SK-N-MC (cell line): ENCODE results near the gene NADK2.

Experiments used
- DNase-seq: peaks from one replicate; pipeline ENCODE4 v3.0.0-alpha.2; 2011; ENCODE audit warnings: low read depth, low spot score
- H3K27ac ChIP-seq: fragments of 200-600 bp; sonication (generic); 2 replicates; pipeline ENCODE4 v1.5.1; 2016; ENCODE audit warnings: mixed run types
- H3K36me3 ChIP-seq: fragments of 200-600 bp; sonication (generic); 2 replicates; pipeline ENCODE4 v1.6.1; 2017; ENCODE audit warnings: antibody characterized with exemption, low read length, mixed read lengths; ENCODE audit not compliant: insufficient read depth
- H3K4me3 ChIP-seq: fragments of 200-600 bp; sonication (generic); 2 replicates; pipeline ENCODE4 v1.5.1; 2016
- H3K9ac ChIP-seq: fragments of 200-600 bp; sonication (generic); 2 replicates; pipeline ENCODE4 v1.8.0; 2017; ENCODE audit warnings: mixed run types, mixed read lengths; ENCODE audit not compliant: insufficient read length
- H3K9me3 ChIP-seq: fragments of 200-600 bp; sonication (generic); 2 replicates; pipeline ENCODE4 v1.6.1; 2017; ENCODE audit warnings: low read depth, mild to moderate bottlenecking, antibody characterized with exemption, low read length, moderate library complexity, mixed read lengths
- EZH2 ChIP-seq: fragments of 200-600 bp; sonication (generic); IDR thresholded peaks from one replicate; pipeline ENCODE4 v1.6.1; 2017; ENCODE audit warnings: antibody characterized with exemption
- FOXP2 ChIP-seq: optimal IDR thresholded peaks from 2 replicates; pipeline ENCODE3; 2011; ENCODE audit warnings: mild to moderate bottlenecking, moderate library complexity; ENCODE audit not compliant: insufficient read depth; ENCODE audit errors: extremely low read length, control extremely low read depth
- POLR2AphosphoS5 ChIP-seq: IDR thresholded peaks from 2 replicates; pipeline ENCODE4 v1.6.1; 2012; ENCODE audit warnings: mild to moderate bottlenecking, low read depth, low read length, borderline replicate concordance

NADK2 gene

DNA sequence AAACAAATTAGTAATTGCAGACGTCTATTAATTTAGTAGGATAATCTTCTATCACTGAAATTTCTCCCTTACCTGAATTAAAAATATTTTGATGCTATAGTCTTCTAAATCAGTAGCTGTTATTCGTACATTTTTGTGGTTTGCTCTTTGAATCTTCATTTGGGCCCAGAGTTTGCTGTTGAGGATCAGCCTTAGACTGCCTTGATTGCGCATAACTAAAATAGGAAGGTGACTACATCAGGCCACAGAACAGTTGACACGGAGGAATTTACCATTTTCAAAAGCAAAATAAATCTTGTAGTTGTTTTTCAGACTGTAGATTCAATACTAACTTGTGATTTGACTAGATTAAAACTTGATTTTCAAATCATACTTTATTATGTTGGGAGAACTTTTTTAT lies 11.8 kb upstream of the NADK2 start:
- no peaks in the 10 kb centered on the region for H3K9me3 ChIP-seq
- no peak for DNase-seq
- no peak overlapping the region for H3K27ac ChIP-seq
- H3K9ac ChIP-seq = no peak overlapping the region
- H3K36me3 ChIP-seq = no peaks in the 10 kb centered on the region
- no peak overlapping the region for H3K4me3 ChIP-seq
- no peak for TF ChIP-seq FOXP2
- no peak for TF ChIP-seq POLR2AphosphoS5
- no peak for TF ChIP-seq EZH2

GRCh38 chr5:36252722-36253365 lies 11.1 kb upstream of the NADK2 start:
- H3K27ac ChIP-seq = no peak overlapping the region

GRCh38 chr5:36251218-36251617 lies 9.5 kb upstream of the NADK2 start:
- no peak overlapping the region for H3K4me3 ChIP-seq
- no peak overlapping the region for H3K27ac ChIP-seq
- H3K9ac ChIP-seq = no peak overlapping the region
- no peak for DNase-seq
- H3K36me3 ChIP-seq = no peaks in the 10 kb centered on the region
- no peaks in the 10 kb centered on the region for H3K9me3 ChIP-seq
- no peak for TF ChIP-seq FOXP2
- TF ChIP-seq EZH2 = no peak
- no peak for TF ChIP-seq POLR2AphosphoS5

More at GRCh38 chr5:36252722-36253365, 11.1 kb upstream of the NADK2 start:
- Histone ChIP-seq H3K9me3 (no peaks in the 10 kb centered on the region), H3K36me3 (no peaks in the 10 kb centered on the region), H3K9ac (no peak overlapping the region), H3K4me3 (no peak overlapping the region)
- no peak for TF ChIP-seq POLR2AphosphoS5
- TF ChIP-seq EZH2 = no peak
- no peak for TF ChIP-seq FOXP2
- DNase-seq = no peak

- H3K27ac ChIP-seq = peak overlapping the region; percentile 7; the same call in 1 of the 2 replicates
- no peak overlapping the region for H3K4me3 ChIP-seq
- H3K36me3 ChIP-seq = no peaks in the 10 kb centered on the region
- TF ChIP-seq POLR2AphosphoS5 = no peak
- H3K9ac ChIP-seq = peak overlapping the region; percentile 43
- DNase-seq = no peak
- no peaks in the 10 kb centered on the region for H3K9me3 ChIP-seq
Observed at GRCh38 chr5:36250427-36250826, 8.7 kb upstream of the NADK2 start.

- no peak overlapping the region for H3K4me3 ChIP-seq
- H3K36me3 ChIP-seq = no peaks in the 10 kb centered on the region
- H3K27ac ChIP-seq = no peak overlapping the region
- no peak for DNase-seq
- TF ChIP-seq POLR2AphosphoS5 (no peak), FOXP2 (no peak), EZH2 (no peak)
- no peaks in the 10 kb centered on the region for H3K9me3 ChIP-seq
- H3K9ac ChIP-seq = no peak overlapping the region
Observed at GRCh38 chr5:36246036-36246800, 4.5 kb upstream of the NADK2 start.

DNA sequence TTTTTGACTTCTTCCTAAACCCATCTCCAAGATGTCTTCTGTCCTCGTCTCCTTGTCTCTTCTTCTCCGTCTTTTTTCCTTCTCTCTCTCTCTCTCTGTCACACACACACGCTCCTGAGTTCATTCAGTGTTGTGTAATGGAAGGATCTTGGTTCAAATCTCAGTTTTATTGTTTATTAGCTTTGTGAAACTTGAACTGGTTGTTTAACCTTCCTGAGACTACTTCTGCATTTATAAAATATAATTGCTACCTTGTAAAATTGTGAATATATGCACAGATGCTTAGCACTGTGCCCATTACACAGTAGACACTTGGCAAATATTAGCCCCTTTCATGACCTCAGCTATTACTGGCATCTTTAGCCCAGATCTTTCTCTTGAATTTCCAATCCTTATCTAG lies 2.4 kb upstream of the NADK2 start:
- DNase-seq = no peak
- H3K36me3 ChIP-seq = no peaks in the 10 kb centered on the region
- H3K27ac ChIP-seq = peak overlapping the region; percentile 60; the same call in 1 of the 2 replicates
- H3K9me3 ChIP-seq = no peaks in the 10 kb centered on the region
- no peak overlapping the region for H3K4me3 ChIP-seq
- TF ChIP-seq FOXP2 (no peak), EZH2 (no peak), POLR2AphosphoS5 (no peak)
- H3K9ac ChIP-seq = no peak overlapping the region

DNA sequence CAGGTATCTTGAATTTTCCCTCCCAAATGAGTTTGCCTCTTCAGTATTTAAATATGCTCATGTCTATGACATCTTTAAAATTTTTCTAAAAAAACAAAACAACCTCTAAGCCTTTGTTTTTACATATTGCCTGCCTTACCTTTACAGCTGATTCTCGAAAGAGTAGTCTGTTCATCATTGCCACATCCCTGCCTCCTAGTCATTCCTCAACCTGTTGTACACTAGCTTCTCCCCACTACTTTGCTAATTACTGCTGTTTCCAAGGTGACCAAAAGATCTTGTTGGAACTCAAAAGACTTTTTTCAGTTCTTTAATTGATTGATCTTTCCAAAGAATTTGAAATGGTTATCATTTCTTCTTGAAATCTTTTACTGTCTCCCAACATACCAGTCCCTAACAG lies 1.9 kb upstream of the NADK2 start:
- no peak overlapping the region for H3K4me3 ChIP-seq
- no peak for DNase-seq
- no peaks in the 10 kb centered on the region for H3K9me3 ChIP-seq
- H3K36me3 ChIP-seq = no peaks in the 10 kb centered on the region
- H3K27ac ChIP-seq = no peak overlapping the region
- no peak overlapping the region for H3K9ac ChIP-seq
- TF ChIP-seq FOXP2 (no peak), POLR2AphosphoS5 (no peak), EZH2 (no peak)

DNA sequence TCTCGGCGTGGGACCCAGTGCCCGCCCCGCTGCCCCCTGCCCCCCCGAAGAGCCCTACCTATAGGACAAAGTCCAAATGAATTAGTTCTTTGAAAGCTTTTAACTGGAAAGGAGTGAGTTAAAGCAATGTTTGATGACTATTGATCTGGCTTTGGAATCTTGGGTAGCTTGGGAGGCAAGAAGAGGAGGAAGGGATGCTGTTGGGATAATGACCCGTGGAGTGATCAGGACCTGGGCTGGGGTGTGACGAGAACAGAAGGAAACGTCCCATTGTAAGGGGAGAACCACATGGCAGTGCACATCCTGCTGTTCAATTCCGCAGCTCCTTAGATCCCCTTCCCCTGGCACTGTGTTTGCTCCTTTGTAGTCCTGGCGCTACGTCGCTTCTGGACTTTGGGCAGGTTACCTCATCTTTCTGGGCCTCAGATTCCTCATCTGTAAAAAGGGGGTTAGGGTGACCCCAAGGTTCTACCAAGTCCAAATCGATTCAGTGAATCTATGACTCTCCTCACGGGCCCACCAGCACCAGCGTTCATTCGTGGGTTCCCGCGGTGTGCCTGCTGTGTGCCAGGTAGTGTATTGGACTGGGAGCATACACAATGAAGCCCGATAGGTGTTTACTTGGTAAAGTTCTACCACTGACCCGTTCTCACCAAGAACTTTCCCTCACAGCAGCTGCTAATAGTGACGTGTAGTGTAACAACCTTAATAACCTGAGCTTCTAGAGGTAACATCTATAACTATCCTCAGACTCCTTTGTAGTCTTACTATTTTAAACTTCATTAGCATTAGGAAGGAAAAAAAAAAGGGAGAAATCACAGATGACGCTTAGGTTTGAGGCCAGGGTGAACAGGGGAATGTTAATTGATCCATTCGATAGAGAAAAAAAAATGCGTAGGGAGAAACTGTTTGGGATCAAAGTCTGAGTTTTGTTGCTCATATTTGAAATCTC lies 1.1 kb upstream of the NADK2 start:
- Histone ChIP-seq H3K36me3 (no peaks in the 10 kb centered on the region), H3K9me3 (no peaks in the 10 kb centered on the region), H3K9ac (peak overlapping the region; percentile 43), H3K4me3 (peak overlapping the region; percentile 90), H3K27ac (peak overlapping the region; percentile 77; the same call in 1 of the 2 replicates)
- TF ChIP-seq FOXP2 (no peak), POLR2AphosphoS5 (no peak), EZH2 (no peak)
- DNase-seq = no peak
